ENCODE results near the gene SRL.
A peak's percentile ranks its signal among the peaks of the same experiment; 100 is the strongest.

The SRL gene

DNA sequence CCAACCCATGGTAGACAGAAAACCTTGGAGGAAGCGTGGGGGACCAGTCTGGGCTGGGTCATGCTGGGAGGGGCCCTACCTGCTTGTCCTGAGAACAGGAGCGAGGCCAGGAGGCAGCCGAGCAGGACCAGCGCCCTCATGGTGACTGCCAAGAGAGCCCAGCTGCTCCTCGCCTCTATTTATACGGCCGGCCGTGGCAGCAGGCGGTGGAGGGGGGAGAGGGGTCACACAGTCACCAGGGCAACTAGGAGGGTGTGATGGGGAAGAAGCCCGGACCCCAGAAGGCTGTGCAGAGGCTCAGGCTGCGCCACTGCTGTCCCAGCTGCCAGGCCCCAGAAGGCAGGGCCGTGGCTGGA, at the start of gene SRL:
TSS of gene SRL (minus strand) at position 153 of the 356 bp plus-strand sequence. CDS start at position 140, 13 bp downstream.
- TF ChIP-seq, protein P1, sequence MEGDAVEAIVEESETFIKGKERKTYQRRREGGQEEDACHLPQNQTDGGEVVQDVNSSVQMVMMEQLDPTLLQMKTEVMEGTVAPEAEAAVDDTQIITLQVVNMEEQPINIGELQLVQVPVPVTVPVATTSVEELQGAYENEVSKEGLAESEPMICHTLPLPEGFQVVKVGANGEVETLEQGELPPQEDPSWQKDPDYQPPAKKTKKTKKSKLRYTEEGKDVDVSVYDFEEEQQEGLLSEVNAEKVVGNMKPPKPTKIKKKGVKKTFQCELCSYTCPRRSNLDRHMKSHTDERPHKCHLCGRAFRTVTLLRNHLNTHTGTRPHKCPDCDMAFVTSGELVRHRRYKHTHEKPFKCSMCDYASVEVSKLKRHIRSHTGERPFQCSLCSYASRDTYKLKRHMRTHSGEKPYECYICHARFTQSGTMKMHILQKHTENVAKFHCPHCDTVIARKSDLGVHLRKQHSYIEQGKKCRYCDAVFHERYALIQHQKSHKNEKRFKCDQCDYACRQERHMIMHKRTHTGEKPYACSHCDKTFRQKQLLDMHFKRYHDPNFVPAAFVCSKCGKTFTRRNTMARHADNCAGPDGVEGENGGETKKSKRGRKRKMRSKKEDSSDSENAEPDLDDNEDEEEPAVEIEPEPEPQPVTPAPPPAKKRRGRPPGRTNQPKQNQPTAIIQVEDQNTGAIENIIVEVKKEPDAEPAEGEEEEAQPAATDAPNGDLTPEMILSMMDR (IDR thresholded peaks at IDR 0.05), result no peak

DNA sequence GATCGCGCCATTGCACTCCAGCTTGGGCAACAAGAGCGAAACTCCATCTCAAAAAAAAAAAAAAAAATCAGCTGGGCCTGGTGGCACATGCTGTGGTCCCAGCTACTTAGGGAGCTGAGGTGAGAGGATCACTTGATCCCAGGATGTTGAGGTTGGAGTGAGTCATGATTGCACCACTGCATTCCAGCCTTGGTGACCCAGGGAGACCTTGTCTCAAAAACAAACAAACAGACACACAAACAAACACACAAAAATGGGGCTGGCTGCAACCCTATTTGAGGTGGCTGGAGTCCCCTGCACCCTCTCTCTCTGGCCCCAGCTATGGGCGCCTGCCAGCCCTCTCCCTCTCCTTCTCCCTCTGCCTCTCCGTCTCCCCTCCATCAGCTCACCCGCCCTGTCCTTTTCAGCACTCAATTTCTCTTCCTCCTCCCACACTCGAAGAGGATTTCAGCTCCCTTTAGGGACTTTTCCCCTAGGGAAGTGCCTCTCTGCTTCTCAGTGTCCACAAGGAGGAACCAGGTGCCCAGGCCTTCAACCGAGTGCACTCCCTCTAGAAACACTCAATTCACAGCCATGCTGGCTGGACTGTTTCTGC, 48.5 kb upstream of the SRL start:
- TF ChIP-seq, protein P1 (IDR thresholded peaks at IDR 0.05), result no peak

DNA sequence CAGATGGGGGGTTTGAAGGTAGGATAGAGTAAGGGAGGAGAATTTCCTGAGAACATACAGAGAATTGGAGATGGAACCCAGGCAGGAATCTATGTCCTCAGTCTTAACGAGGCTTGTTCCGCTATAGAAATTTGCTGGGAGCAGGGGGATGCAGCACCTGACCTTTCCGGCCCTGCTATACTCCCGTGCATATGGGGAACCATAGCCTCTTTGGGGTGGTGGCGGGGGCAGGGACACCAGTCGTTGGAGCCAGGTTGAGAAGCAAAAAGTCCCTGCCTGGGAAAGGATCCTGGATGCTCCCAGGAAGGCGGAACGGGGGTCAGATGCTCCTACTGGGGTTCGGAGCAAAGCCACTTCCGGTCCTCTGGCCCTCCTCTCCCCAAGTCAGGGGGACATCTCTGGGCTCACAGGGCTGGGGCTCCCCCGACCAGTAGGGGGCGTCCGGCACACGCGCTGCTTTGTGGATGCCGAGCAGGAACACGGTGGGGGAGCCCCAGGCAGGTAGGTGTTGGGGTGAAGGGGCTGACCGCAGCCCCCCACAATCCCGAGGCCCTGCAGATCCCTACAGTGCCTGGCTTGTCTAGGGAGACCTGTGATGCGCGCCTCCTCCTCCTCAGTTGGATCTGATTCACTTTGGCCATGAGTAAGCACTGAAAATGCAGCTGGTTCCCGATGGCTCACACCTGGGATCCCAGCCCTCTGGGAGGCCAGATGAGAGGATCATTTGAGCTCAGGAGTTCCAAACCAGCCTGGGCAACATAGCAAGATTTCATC, 46.5 kb upstream of the SRL start:
- TF ChIP-seq, protein P1 (IDR thresholded peaks at IDR 0.05), result peak; percentile 99

DNA sequence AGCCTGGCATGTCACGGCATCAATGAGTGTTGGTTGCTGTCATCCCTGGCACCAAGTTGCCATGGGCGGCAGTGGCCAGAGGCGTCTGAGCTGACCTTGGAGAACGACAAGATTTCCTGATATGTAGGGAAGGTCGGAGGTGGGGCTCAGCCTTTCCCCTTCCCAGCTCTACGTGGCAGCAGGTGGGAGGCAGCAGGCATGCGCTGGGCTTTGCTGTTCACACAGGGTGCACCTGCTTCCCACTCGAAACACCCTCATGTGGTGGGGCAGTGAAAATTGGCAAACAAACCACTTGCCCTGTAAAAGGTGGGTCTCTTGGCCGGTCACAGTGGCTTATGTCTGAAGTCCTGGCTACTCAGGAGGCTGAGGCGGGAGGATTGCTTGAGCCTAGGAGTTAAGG, 43.3 kb upstream of the SRL start:
- TF ChIP-seq, protein P1 (IDR thresholded peaks at IDR 0.05), result no peak

DNA sequence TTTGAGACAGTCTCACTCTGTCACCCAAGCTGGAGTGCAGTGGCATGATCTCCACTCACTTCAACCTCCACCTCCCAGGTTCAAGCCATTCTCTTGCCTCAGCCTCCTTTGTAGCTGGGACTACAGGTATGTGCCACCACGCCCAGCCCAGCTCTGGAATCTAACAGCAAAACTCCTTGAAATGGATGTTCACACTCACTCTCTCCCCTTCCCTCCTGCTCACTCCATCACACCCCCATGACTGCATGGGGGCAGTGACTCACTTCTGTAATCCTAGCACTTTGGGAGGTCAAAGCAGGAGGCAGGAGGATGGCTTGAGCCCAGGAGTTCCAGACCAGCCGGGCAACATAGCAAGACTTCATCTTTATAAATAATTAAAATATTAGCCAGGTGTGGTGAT, 42.1 kb upstream of the SRL start:
- TF ChIP-seq, protein P1 (IDR thresholded peaks at IDR 0.05), result no peak

DNA sequence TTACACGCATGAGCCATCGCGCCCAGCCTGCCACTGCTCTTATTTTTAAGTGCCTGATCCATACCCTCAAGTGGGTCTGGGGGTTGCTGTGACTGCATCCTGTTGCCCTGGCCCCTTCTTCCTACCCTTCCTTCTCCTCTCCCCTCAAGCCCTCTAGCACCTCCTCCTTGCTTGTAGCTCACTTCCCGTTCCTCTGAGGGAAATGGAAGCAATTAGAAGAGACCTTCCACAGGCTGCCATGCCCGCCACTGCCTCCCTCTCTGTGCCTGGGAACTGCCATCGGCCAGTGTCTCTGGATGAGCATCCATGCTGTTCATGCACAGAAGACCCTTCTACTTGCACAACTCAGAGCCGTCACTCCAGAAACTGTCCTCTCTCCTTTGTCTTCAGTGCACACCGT, 41.6 kb upstream of the SRL start:
- TF ChIP-seq, protein P1 (IDR thresholded peaks at IDR 0.05), result no peak

DNA sequence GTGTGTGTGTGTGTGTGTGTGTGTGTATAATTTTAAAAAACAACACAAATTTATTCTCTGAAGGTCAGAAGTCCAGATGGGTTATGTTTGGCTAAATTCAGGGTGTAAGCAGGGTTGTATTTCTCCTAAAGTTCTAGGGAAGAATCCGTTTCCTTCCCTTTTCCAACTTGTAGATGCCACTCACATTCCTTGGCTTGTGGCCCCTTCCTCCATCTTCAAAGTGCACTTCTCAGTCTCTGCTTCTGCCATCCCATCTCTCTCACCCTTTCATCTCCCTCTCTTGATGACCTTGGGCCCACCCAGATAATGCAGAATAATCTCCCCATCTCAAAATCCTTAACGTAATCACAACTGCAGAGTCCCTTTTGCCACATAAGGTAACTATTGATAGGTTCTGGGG, 38.7 kb upstream of the SRL start:
- TF ChIP-seq, protein P1 (IDR thresholded peaks at IDR 0.05), result no peak
